ENCODE measurements around the gene MAP2K5.

MAP2K5 gene

DNA sequence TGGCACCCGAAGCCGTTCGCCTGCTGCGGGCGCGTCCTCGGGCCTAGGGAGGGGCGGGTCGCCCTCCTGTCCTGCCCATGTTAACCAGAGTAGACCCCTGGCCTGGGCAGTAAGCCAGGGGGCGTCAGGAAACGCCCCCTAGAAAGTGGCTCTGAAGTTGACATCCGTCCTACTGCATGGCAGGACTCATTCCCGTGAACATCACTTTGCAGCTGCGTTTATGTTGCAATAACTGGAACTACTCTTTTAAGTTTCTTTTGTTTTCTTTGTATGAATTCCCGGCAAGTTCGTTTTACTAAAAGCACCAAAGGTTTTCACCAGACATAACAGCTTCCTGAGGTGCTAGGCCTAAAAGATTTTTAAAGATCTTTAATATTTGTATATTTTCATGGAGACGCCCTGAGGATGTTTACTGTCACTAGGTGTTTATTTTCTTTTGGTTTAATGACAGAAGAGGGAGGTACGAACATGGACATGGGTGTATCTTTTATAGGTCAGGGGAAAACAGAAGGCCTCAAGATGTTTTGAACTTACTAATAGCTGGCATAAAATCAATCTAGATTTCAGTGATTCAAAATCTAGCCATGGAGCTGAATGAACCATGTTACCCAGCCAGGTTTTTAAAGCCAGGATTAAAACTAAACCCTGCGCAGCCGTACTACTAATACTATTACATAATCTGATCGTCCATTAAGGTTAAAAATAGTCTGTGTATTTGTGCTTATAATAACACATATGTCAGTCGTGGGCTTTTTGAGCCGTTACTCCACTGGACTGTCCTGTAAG is 20.5 kb upstream of the MAP2K5 start:
- DNase-seq (ENCODE audit: low read depth in 2 of 2): no peak

DNA sequence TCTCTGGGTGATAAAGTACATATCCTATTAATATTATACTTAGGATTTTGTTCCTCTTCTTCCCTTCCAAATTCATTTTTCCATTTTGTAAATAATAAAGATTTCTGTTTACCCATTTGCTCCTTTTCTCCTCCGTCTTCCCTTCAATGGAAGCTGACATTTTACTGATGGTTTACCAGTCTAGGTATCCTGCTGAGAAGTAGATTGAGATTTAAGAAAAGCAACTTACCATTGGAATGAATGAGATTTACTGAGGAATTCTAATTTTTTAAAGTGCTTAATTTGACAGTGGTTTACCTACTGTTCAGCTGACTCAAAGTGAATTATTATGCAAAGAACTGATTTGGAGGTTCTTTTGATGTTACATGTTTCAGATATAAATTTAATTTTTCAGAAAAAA is 19.2 kb upstream of the MAP2K5 start:
- no peak for DNase-seq (ENCODE audit: low read depth in 2 of 2)

DNA sequence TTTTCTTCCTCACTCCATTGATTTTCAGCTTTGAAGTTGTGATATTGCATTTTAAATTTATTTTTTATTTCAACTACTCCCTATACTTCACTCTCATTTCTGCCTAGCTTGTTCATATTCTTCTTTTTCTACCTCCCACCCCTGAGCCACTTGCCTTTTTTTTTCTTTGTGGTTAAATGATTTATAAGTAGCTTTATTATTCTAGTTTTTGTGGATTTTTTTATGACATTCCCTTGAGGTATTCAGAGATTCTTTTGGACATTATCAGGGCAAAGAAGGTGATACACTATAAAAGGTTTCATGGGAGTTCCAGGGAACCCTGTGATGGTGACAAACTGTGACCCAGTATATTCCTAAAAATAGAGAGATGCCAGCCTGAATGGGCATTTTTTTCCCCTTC is 18.3 kb upstream of the MAP2K5 start:
- no peak for DNase-seq (ENCODE audit: low read depth in 2 of 2)

DNA sequence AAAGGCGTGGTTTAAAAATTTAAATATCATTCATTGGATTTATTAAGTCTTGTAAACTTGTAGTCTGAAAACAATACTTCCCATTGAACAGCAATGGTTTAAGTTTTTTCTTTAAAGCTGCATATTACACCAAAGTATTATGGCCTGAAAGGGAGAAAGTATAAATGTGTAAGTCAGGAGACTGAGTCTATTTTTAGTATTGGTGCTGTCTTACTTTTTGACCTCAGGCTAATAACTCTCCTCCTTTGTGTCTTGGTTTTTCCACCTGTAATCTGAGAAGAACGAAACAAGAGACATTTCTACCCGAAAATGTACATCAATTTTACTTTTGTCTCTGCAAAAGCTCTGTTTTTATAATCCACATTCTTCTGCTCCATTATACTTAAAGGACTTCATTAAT is 14.0 kb upstream of the MAP2K5 start:
- DNase-seq (ENCODE audit: low read depth in 2 of 2): no peak

DNA sequence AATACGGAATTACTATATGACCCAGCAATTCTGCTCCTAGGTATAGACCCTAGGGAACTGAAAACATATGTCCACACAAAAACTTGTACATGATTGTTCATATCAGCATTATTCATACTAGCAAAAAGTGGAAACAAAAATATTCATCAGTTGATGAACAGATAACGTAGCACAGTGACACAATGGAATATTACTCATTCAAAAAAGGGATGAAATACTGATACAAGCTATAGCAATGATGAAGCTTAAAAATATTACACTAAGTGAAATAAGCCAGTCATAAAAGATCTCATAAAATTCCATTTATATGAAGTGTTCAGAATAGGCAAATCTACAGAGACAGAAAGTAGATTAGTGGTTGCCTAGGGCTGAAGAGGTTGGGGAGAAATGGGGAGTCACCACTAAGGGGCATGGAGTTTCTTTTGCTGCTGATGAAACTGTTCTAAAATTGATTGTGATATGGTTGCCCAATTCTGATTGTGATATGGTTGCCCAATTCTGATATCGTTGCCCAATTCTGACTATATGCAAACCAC is 11.1 kb upstream of the MAP2K5 start:
- no peak for DNase-seq (ENCODE audit: low read depth in 2 of 2)

DNA sequence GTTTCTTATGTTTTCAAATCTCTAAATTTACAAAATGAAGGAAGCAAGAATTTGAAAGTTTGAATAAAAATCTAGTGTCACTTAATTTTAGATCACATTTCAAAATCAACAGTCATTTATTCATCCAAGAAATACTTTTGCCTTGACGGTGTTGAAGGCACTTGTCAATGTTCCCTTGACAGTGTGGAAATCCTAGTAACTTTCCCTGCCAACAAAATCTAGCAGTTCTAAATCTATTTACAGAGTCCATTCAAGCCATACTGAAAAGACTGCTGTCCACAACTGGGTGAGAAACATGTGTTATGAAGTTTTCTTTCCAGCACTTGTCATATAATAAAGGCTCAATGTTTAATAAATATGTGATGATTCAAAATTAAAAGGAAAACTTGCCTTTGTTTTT is 8.6 kb upstream of the MAP2K5 start:
- no peak for DNase-seq (ENCODE audit: low read depth in 2 of 2)

DNA sequence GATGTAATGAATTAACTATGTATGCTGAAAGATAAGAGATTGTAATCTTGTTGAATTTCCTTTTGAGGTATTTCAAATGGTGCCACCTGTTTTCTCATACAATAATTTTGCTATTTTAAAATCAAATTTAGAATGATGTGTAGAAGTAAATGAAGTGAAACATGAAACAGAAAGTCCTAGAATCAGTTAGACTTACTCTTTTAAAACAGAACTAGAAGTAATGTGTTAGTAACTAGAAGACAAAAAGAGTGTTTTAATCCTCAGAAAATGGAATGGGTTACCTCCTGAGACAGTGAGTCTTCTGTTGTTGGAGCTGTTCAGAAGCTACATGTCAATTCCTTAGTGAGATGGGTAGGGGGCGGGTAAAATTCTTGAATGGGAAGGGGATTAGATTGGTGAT is 8.1 kb upstream of the MAP2K5 start:
- no peak for DNase-seq (ENCODE audit: low read depth in 2 of 2)

DNA sequence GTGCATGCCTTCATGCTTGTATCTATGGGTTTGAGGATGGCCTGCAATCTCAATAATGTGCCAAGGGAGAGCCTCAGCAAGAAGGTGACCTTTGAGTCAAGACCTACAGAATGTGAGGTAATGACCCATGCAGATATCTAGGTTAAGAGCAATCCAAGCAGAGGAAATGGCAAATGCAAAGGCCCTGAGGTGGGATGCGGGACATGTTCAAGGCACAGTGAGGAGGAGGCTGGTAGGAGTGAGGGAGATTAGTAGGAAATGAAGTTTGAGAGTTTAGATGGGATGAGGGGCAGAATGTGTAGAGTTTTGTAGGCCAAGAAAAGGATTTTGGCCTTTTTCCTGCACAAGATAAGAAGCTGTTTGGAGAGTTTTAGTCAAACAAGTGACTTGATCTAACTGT is 4.7 kb upstream of the MAP2K5 start:
- no peak for DNase-seq (ENCODE audit: low read depth in 2 of 2)

DNA sequence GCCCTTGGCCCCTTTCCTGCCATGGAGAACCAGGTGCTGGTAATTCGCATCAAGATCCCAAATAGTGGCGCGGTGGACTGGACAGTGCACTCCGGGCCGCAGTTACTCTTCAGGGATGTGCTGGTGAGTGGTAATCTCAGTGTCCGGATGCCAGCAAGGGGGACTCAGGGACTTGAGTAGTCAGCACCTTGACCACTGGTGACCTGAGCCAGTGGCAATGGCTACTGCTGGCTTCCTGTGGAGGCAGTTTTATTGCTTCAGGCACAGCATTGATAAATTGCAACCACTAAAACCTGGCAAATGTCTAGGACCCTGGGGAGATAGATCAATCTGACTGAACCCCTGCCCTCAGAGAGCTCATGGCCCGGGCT is 830 bp downstream of the MAP2K5 start:
- DNase-seq (ENCODE audit: low read depth in 2 of 2): no peak

DNA sequence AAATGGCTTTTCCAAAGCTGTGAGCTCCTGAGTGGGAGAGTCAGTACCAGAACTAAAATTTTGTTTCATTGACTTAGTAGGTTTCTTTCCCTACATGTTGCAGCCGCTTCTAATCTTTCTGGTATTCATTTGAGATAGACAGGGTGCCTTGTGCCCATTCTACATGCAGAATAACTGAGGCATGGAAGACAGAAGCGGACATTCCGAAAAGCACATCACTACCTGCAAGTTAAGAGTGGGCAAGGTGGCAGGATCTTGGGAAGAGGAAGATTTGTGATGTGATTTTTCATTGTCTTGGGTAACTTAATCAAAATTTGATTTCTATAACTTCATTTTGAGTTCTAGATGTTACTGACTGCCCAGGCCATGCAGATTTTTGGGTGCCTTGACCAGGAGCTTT is 2.0 kb downstream of the MAP2K5 start:
- DNase-seq (ENCODE audit: low read depth in 2 of 2): no peak

DNA sequence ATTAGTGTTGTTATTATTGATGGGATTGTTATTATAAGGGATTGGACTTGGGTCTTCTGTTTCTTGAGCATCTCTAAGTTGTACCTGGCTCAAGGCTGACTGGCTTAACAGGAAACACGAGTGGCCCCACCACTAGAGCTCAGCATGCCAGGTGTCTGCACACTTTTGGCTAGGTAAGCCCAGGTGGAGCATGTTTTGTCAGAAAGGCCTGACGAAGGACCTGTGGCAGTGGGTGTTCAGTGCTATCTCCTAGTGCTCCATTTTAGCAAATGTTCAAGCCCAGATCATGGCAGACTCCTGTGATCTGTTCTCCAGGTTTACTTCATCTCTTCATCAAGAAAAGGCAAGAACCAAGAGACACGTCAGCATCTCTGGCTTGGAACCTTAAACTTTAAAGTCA is 3.4 kb downstream of the MAP2K5 start:
- no peak for DNase-seq (ENCODE audit: low read depth in 2 of 2)

DNA sequence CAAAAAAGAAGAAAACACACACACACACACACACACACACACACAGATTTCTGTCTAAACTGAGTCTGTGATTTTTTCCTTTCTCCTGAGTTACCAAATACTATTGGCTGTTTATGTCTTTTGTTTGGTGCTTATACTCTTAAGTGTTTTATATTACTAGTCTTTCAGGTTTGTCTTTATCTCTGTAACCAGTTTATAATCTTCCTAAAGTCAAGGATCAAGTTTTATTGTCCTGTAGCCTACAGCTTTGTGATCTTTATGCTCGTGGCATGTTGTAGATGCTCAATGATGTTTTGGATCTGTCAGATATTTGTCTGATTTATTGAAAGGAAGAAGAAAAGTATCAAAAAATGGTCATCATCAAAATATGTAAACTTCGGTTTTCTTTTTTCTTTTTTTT is 4.6 kb downstream of the MAP2K5 start:
- no peak for DNase-seq (ENCODE audit: low read depth in 2 of 2)

DNA sequence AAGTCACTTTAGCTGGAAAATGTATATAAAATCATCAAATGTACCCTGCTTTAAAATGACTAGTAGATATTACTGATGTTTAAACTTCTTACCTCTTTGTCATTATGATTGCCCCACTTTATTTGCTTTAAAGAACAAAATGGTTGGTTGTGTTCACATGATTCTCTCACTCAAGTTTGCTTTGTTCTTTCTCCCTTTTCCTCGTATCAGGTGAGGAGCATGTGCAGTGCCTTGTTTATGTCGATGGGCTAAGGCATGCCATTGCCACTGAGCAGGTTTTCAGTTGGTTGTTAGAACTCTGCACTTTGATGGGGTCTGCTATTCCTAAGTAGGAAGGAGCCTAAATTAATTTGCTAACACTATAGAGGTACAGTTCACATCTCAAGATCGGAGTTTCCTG is 5.3 kb downstream of the MAP2K5 start:
- DNase-seq (ENCODE audit: low read depth in 2 of 2): no peak

DNA sequence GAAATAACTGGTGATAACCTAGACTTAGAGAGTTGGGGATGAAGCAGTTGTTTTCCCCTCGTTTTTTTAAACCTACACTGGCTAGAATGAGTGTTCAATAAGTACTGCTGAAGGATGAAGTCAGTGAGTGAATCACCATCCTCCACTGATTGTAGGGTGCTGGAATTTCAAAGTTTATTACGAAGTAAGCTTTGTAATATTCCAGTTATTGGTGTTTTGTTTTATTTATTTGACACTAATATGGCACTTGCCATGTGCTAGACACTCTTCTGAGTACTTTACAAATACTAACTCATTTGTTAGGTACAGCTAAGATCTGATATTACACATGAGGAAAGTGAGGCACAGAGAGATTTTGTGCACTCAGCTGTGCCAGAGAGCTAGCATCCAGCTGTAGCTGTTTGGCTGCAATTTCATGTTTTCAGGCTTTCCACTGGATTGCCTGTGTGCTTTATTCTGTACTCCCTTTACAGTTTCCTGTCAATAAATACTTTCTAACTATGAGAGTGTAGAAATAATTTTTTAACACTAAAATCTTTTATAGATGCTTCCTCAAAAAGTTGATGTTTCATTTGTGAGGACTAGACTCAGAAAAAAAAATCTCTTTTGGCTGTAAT is 5.8 kb downstream of the MAP2K5 start:
- DNase-seq (ENCODE audit: low read depth in 2 of 2): no peak

DNA sequence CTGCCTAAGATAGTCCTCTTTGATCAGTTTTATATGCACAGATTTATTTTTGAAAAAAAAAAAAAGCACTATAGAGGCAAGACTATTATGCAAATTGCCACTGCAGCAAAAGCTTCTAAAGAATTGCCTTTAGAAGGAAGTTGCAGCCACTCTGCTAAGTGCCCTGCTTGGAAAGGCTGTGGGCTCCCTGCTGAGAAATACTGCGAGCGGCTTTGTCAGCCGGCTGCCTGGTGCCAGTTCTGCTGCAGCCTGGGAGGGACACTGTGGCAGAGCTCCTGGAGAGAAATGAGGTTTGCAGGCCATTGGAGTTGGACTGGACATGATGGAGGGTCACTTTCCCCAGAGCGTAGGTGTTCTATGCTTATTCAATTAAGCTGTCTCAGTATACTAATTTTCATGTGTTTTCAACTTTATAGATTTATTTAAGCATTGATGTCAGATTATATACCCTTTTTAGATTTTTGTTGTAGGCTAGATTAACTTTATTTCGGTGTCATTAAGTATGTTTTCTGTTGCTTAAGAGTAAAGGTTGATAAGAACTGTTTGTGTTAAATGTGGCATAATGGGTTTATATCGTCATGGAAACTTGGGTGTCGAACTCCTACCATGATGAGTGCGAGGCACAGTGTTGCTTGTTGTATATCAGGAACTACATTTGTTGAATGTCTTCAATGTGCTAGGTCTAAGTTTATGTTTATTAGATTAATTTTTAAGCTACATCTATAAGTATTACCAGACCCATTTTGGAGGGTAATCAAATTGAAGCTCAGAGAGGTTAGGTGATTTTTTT is 6.6 kb downstream of the MAP2K5 start:
- DNase-seq (ENCODE audit: low read depth in 2 of 2): no peak

DNA sequence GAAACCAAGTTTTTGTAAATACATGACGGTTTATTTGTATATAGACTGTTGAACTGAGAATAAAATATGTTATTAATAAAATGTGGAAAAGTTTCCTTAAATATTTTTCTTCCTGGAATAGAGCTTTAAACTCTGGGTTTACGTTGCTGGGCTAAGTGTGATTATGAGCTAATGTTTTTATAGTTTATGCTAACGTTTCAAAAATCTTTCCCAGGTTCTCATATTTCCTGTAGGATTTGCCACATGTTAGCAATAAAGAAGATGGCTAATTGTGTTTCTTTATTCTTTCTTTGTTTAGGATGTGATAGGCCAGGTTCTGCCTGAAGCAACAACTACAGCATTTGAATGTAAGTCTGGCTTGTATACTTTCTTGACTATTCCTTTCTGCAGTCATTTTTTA is 7.2 kb downstream of the MAP2K5 start:
- no peak for DNase-seq (ENCODE audit: low read depth in 2 of 2)

DNA sequence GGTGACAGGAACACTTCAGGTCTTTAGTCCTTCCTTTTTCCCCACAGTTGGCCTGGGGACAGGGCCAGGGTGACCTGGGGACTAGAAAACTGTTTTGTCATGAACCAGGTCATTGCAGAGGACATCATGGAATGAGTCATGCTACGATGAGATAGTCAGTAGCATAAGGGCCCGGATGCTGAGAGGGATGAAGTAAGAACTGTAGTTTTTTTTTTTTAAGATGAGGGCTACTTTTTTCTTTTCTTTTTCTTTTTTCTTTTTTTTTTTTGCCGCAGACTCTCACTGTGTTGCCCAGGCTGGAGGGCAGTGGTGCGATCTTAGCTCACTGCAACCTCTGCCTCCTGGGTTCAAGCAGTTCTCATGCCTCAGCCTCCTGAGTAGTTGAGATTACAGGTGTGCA is 8.0 kb downstream of the MAP2K5 start:
- no peak for DNase-seq (ENCODE audit: low read depth in 2 of 2)

DNA sequence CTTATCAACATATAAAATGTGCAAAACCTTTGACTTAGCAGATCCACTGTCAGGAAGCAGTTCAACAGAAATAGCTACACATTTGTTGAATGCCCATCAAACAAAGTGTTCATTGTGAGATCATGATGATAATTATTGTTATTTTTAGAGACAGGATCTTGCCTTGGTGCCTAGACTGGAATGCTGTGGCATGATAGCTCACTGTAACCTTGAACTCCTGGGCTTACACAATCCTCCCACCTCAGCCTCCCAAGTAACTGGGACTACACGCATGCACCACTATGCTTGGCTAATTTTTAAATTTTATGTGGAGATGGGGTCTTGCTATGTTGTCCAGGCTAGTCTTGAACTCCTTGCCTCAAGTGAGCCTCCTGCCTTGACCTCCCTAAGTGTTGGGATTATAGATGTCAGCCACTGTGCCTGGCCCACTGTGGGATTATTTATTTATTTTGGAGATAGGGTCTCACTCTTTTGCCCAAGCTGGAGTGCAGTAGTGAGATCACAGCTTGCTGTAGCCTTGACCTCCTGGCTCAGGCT is 8.8 kb downstream of the MAP2K5 start:
- no peak for DNase-seq (ENCODE audit: low read depth in 2 of 2)

DNA sequence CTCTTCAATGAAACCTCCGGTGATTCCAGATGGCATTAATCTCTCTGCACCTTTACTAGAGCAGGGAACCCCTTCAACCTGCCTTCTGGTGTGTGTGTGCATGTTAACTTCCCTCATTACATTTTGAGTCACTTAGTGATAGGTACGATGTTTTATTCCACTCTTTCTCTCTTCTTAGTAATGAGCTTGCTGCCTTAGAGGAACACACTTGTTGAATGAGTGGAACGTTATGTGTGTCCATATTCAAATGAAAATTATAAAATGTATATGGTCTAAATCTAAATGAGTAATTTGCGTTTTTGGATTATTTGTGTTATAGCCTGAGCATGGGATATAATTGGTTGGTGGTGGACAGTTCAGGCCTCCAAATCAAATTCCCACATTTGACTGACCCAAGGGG is 12.1 kb downstream of the MAP2K5 start:
- no peak for DNase-seq (ENCODE audit: low read depth in 2 of 2)

DNA sequence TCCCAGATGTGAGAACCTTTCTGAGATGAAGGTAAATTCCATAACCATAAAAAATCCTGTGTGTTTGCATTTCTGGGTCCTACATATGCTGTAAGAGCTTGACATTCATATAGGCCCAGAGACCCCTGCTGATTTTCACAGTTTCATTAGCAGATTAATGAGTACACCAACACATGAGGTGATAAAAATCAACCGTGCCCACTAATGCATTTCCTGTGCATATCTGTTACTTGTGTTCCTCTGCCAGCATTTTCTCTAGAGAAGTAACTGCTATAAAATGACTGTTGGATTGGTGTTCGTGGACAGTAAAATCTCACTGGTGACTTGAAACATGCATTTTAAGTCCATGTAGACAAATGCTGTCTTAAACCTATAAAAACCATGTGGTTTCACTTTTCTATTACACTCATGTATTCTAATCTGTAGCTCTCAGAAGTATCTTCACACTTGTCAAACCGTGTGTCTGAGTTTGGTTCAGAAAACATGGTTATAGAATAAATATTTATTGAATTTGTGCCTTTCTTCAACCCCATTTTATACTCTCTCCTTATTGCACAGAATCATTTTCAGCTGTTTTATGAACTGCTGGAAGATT is 14.6 kb downstream of the MAP2K5 start:
- no peak for DNase-seq (ENCODE audit: low read depth in 2 of 2)

DNA sequence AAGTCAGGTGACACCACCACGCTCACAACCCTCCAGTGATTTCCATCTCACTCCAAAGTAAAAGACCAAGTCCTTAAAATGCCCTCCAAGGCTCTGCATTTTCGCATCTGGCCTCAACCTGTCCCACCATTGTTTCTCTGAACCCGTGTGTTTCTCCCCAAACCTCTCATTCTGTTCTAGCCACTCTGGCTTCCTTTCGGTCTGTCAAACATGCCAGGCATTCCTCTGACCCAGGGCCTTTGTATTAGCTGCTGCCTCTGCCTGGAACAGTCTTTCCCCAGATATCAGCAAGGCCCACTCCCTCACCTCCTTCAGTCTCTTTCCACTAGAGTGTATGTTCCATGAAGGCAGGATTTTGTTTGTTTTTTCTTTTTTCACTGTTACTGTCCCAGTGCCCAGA is 16.0 kb downstream of the MAP2K5 start:
- no peak for DNase-seq (ENCODE audit: low read depth in 2 of 2)

DNA sequence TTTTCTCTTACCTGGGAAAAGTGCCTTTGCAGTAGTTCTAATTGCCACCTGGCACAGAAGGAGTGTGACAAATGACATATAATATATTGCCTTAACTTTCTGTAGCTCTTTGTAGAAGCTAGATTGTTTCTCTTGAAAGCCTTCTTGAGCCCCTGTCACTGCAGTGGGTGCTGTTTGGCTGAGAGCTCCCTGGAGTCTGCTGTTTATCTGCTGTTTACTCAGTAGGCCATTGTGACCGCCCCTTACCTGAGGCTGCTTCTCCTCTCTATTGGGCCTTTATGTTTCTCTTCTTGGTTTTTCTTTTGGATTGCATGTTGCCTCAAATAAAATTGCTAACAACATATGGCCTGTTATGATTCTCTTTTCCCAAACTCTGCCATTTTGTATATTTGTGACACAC is 16.7 kb downstream of the MAP2K5 start:
- DNase-seq (ENCODE audit: low read depth in 2 of 2): no peak
